ENCODE measurements around the gene CCDC13. TPM values are rescaled to one million over a fixed set of nuclear protein-coding genes. Genes with fewer than 3 reads are reported as not detected.

CCDC13 gene, protein sequence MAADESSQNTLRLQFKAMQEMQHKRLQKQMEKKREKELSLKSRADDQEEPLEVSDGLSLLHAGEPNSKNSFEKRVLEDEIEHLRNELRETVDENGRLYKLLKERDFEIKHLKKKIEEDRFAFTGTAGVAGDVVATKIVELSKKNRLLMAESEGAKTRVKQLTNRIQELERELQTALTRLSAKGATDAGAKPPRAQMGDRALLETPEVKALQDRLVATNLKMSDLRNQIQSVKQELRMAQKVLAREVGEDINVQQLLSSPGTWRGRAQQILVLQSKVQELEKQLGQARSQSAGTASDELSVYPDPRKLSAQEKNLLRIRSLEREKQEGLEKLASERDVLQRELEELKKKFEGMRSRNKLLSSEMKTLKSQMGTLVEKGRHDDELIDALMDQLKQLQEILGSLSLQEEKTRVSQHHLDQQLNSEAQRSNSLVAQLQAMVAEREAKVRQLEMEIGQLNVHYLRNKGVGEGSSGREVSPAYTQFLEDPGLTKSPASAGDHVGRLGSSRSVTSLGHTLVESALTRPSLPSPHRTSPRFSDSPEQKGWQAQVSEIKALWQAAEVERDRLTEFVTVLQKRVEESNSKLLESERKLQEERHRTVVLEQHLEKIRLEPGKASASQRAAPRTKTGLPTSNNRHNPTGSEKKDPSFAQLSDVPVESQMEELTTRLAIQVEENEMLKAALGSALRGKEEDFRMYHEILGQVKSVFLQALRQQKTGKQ
- 2.8 TPM for total RNA-seq

DNA sequence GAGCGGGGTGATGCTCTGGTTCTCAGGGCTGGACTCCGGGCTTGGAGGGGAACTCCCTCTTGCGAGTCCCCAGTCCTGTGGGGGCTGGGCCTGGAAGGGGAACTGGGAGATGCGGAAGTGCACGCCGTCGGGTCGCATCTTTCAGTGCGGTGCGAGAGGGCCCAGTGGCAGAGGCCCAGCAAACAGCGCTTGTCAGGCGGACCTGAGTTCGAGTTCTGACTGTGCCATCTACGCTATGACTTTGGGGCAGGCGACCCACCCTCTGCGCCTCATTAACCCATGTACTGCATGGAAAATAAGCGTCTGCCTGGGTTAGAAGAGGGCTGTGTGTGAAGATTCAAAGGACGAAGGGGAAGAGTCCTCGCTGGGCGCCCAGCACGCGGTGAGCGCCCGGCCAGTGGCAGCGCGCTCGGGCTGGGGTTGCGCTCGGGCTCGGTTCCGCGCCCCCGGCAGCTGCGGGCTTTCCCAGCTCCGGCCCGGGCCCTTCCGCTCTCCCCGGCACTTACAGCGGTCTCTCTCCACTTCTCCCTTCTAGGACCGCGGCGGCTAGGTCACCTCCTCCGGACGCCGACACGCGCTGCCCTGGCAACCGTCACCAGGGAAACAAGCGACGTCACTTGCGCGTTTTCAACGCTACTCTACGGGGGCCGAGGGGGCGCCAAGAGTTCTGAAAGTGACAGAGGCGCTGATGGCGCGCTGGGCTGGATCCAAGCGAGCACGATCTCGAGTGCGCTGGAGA is at the start of gene CCDC13:
Gene CCDC13, minus strand, starts transcription at position 584 of the 739 bp plus-strand sequence. CDS start 14,908 bp downstream, outside the sequence.

DNA sequence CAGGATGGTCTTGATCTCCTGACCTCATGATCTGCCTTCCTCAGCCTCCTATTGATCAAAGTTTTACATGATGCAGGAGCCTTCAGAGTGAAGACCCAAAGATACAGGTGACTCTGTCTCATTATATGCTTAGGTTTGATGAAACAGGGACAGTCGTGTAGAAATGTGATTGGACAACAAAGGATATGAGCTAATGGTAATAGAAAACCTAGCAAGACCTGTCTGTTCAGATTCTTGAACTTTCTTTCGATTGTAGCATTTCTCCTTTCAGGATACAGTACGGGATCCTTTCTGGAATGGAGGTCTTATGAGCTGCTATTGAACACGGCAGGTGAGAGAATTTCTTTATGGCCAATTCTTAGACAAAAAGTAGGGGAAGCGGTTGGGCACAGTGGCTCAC is 36.1 kb upstream of the CCDC13 start, which contains the start of gene ACKR2:
Gene ACKR2, plus strand, starts transcription at position 244 of the 400 bp plus-strand sequence. CDS start 55,058 bp downstream, outside the sequence.

GRCh38 chr3:42804106-42804830 is 31.2 kb upstream of the CCDC13 start, which contains the start of gene HIGD1A:
TSS of gene HIGD1A (minus strand) at chr3:42804490. CDS start at chr3:42794253, 10,237 bp downstream.

Small RNA genes lying within 50 kb of the gene (small RNA-seq; reads per million reads assigned to genes)
- not detected for gene CCDC13 (ENCODE audit: low replicate concordance)

Other genes starting within 250 kb of the CCDC13 start
- 72.3 TPM for gene SEC22C, start 191.3 kb downstream of the CCDC13 start, total RNA-seq
- gene SS18L2, start 182.4 kb downstream of the CCDC13 start, total RNA-seq, result 25.4 TPM
- 449 TPM for gene NKTR, start 172.6 kb downstream of the CCDC13 start, total RNA-seq
- gene ZBTB47, start 119.6 kb downstream of the CCDC13 start, total RNA-seq, result 24.4 TPM
- gene KLHL40, start 87.7 kb downstream of the CCDC13 start, total RNA-seq, result not detected
- 1.3 TPM for gene HHATL, start 70.5 kb downstream of the CCDC13 start, total RNA-seq
- gene HIGD1A, start 31.2 kb upstream of the CCDC13 start, total RNA-seq, result 89.5 TPM
- gene ACKR2, start 36.2 kb upstream of the CCDC13 start, total RNA-seq, result not detected
- gene CYP8B1, start 102.6 kb upstream of the CCDC13 start, total RNA-seq, result not detected
- gene ZNF662, start 132.9 kb upstream of the CCDC13 start, total RNA-seq, result 35.7 TPM
- gene GASK1A, start 206.1 kb upstream of the CCDC13 start, total RNA-seq, result 11.6 TPM

Measured in parietal lobe (tissue), 2 donors.